Parathyroid adenoma (tissue), 2 donors: ENCODE data around the gene C2CD3.

Source experiments
- H2AFZ ChIP-seq: fragments of 300-600 bp; sonication (generic); one replicate; pipeline ENCODE4 v1.7.0; 2017; ENCODE audit warnings: antibody characterized with exemption, mild to moderate bottlenecking
- H3K27ac ChIP-seq: fragments of 300-600 bp; sonication (generic); one replicate; pipeline ENCODE4 v1.7.0; 2017
- H3K27me3 ChIP-seq: fragments of 300-600 bp; sonication (generic); one replicate; pipeline ENCODE4 v1.7.0; 2017; ENCODE audit warnings: low read length; ENCODE audit not compliant: control insufficient read depth, insufficient read depth
- H3K36me3 ChIP-seq: fragments of 300-600 bp; sonication (generic); one replicate; pipeline ENCODE4 v1.7.0; 2017; ENCODE audit warnings: low read length; ENCODE audit not compliant: control insufficient read depth, insufficient read depth
- H3K4me1 ChIP-seq: fragments of 300-600 bp; sonication (generic); one replicate; pipeline ENCODE4 v1.7.0; 2017; ENCODE audit warnings: control low read depth
- H3K4me2 ChIP-seq: fragments of 300-600 bp; sonication (generic); one replicate; pipeline ENCODE4 v1.7.0; 2017; ENCODE audit warnings: low read length
- H3K4me3 ChIP-seq: fragments of 300-600 bp; sonication (generic); one replicate; pipeline ENCODE4 v1.7.0; 2017; ENCODE audit warnings: low read depth, low read length
- H3K79me2 ChIP-seq: fragments of 300-600 bp; sonication (generic); one replicate; pipeline ENCODE4 v1.7.0; 2017; ENCODE audit warnings: control low read depth
- H3K9ac ChIP-seq: fragments of 300-600 bp; sonication (generic); one replicate; pipeline ENCODE4 v1.7.0; 2017; ENCODE audit warnings: mild to moderate bottlenecking
- H3K9me3 ChIP-seq: fragments of 300-600 bp; sonication (generic); one replicate; pipeline ENCODE4 v1.7.0; 2017; ENCODE audit warnings: low read length; ENCODE audit not compliant: control insufficient read depth
- CTCF ChIP-seq: fragments of 300-600 bp; sonication (generic); IDR thresholded peaks from one replicate; pipeline ENCODE4 v1.7.0; 2017; ENCODE audit warnings: antibody characterized with exemption, mild to moderate bottlenecking
- donor health status: primary hyperparathyroidism.

The C2CD3 gene

GRCh38 chr11:74012074-74012809, 158.6 kb downstream of the C2CD3 start:
- Histone ChIP-seq H3K36me3 (no peaks in the 10 kb centered on the region), H3K9ac (no peak overlapping the region), H3K27me3 (no peaks in the 10 kb centered on the region), H3K9me3 (no peaks in the 10 kb centered on the region), H3K79me2 (no peaks in the 10 kb centered on the region), H3K27ac (no peak overlapping the region), H3K4me1 (no peaks in the 10 kb centered on the region), H3K4me3 (no peak overlapping the region), H3K4me2 (no peak overlapping the region), H2AFZ (no peak overlapping the region)
- no peak for TF ChIP-seq CTCF

- Histone ChIP-seq H3K27ac (no peak overlapping the region), H3K9ac (no peak overlapping the region), H2AFZ (no peak overlapping the region), H3K36me3 (no peaks in the 10 kb centered on the region), H3K4me1 (no peaks in the 10 kb centered on the region), H3K4me2 (no peak overlapping the region), H3K4me3 (no peak overlapping the region), H3K79me2 (no peaks in the 10 kb centered on the region), H3K27me3 (no peaks in the 10 kb centered on the region), H3K9me3 (no peaks in the 10 kb centered on the region)
- no peak for TF ChIP-seq CTCF
Observed at GRCh38 chr11:74011360-74012073, 159.3 kb downstream of the C2CD3 start.

GRCh38 chr11:74010306-74011300, 160.2 kb downstream of the C2CD3 start:
- H3K4me2 ChIP-seq: no peak overlapping the region
- no peak overlapping the region for H2AFZ ChIP-seq
- no peaks in the 10 kb centered on the region for H3K4me1 ChIP-seq
- no peak overlapping the region for H3K4me3 ChIP-seq
- no peak overlapping the region for H3K27ac ChIP-seq
- no peaks in the 10 kb centered on the region for H3K27me3 ChIP-seq
- no peak for TF ChIP-seq CTCF
- H3K9ac ChIP-seq: no peak overlapping the region
- H3K9me3 ChIP-seq: no peaks in the 10 kb centered on the region
- H3K36me3 ChIP-seq: no peaks in the 10 kb centered on the region
- no peaks in the 10 kb centered on the region for H3K79me2 ChIP-seq

- Histone ChIP-seq H2AFZ (no peak overlapping the region), H3K36me3 (no peaks in the 10 kb centered on the region), H3K27me3 (no peaks in the 10 kb centered on the region), H3K27ac (no peak overlapping the region), H3K4me2 (no peak overlapping the region), H3K4me3 (no peak overlapping the region), H3K79me2 (no peaks in the 10 kb centered on the region), H3K9me3 (no peaks in the 10 kb centered on the region), H3K4me1 (no peaks in the 10 kb centered on the region), H3K9ac (no peak overlapping the region)
- no peak for TF ChIP-seq CTCF
Observed at GRCh38 chr11:74009675-74010305, 161.0 kb downstream of the C2CD3 start.
